SK-MEL-5 (cell line): ENCODE data around the gene BTD. TPM values are rescaled to one million over a fixed set of nuclear protein-coding genes. Genes with fewer than 3 reads are reported as not detected.

Experiments
- DNase-seq: peaks from one replicate; pipeline ENCODE4 v3.0.0-alpha.2; 2016; ENCODE audit warnings: low read depth, low spot score
- in situ Hi-C: cut with HindIII; loops from 2 replicates; pipeline ENCODE4 v1.10.0; 2016; ENCODE audit warnings: low sequenced_read_pairs, high pct_unique_total_duplicates, low pct_unique_long_range_greater_than_20kb
- small RNA-seq, 2 experiments: library from RNA; depleted of rRNA; stranded (forward); fragments of <200 nt; gene quantifications; one replicate each; pipeline ENCODE3, GENCODE V24; 2014
- total RNA-seq: library from RNA; depleted of rRNA; stranded (reverse); fragments of >200 nt; shearing (Covaris generic); gene quantifications from 2 replicates; pipeline ENCODE4 v1.2.3, GENCODE V29; 2014; rRNA removed

Gene BTD
- total RNA-seq, 1 experiment from 2014 or later, result 70.3 TPM

GRCh38 chr3:15682561-15683185 lies 81.1 kb downstream of the BTD start:
- in situ Hi-C loops, result no loop called here

GRCh38 chr3:15683253-15683652 lies 81.7 kb downstream of the BTD start:
- DNase-seq, result peak; percentile 60
- in situ Hi-C loops, result no loop called here

More at GRCh38 chr3:15682561-15683185, 81.1 kb downstream of the BTD start:
- DNase-seq, result peak; percentile 57

- in situ Hi-C loops, result no loop called here
These were observed 84.4 kb downstream of the BTD start for GRCh38 chr3:15685927-15686326.

GRCh38 chr3:15690230-15690629 lies 88.7 kb downstream of the BTD start:
- DNase-seq, result no peak
- in situ Hi-C loops, result no loop called here

More at GRCh38 chr3:15685927-15686326, 84.4 kb downstream of the BTD start:
- peak; percentile 87 for DNase-seq

GRCh38 chr3:15690748-15691147 lies 89.2 kb downstream of the BTD start:
- no peak for DNase-seq
- in situ Hi-C loops, result no loop called here

- in situ Hi-C loops, result no loop called here
- no peak for DNase-seq
These were observed 91.8 kb downstream of the BTD start for GRCh38 chr3:15693355-15693754.

- in situ Hi-C loops, result no loop called here
- DNase-seq, result peak; percentile 79
These were observed 93.1 kb downstream of the BTD start for GRCh38 chr3:15694628-15695027.

Small RNAs within 50 kb of the gene (small RNA-seq; reads per million reads assigned to genes)
- 0 reads per million in 2 experiments for gene MIR3134

Other genes with a start within 250 kb of the BTD start
- 29.2 and 35.3 TPM in 2 replicates for gene METTL6, start 174.2 kb upstream of the BTD start, total RNA-seq
- 28.6 and 30.5 TPM in 2 replicates for gene EAF1, start 174.1 kb upstream of the BTD start, total RNA-seq
- 0.08 TPM in 1 of 2 replicates, not detected in the other for gene COLQ, start 80.0 kb upstream of the BTD start, total RNA-seq
- gene HACL1, start 176 bp upstream of the BTD start, total RNA-seq, result 51.9 and 56.5 TPM in 2 replicates
- 273 and 279 TPM in 2 replicates for gene ANKRD28, start 196.2 kb downstream of the BTD start, total RNA-seq